Hepatocyte (in vitro differentiated cells): Measurements from ENCODE around the gene MAPRE2. TPM values are rescaled to one million over a fixed set of nuclear protein-coding genes. Genes with fewer than 3 reads are reported as not detected.

ENCODE experiments used
- DNase-seq: peaks from one replicate; pipeline ENCODE4 v3.0.0-alpha.2; 2016; ENCODE audit warnings: low spot score
- H2AFZ ChIP-seq: fragments of 200-600 bp; sonication (generic); 2 replicates; pipeline ENCODE4 v1.6.0; 2016; ENCODE audit warnings: antibody characterized with exemption, mild to moderate bottlenecking
- H3K27ac ChIP-seq: fragments of 200-600 bp; sonication (generic); 2 replicates; pipeline ENCODE4 v1.5.1; 2016; ENCODE audit warnings: mild to moderate bottlenecking
- H3K27me3 ChIP-seq: fragments of 200-600 bp; sonication (generic); 2 replicates; pipeline ENCODE4 v1.6.1; 2016
- H3K36me3 ChIP-seq: fragments of 200-600 bp; sonication (generic); replicated peaks from 2 replicates; pipeline ENCODE4 v1.5.1; 2016; ENCODE audit warnings: low read depth; ENCODE audit not compliant: insufficient read depth
- H3K4me1 ChIP-seq: fragments of 200-600 bp; sonication (generic); 2 replicates; pipeline ENCODE4 v1.5.1; 2016; ENCODE audit warnings: mild to moderate bottlenecking, moderate library complexity; ENCODE audit not compliant: insufficient read depth
- H3K4me2 ChIP-seq: fragments of 200-600 bp; sonication (generic); 2 replicates; pipeline ENCODE4 v1.6.0; 2016
- H3K4me3 ChIP-seq: fragments of 200-600 bp; sonication (generic); 2 replicates; pipeline ENCODE4 v1.5.1; 2016; ENCODE audit warnings: mild to moderate bottlenecking
- H3K79me2 ChIP-seq: fragments of 200-600 bp; sonication (generic); 2 replicates; pipeline ENCODE4 v1.6.0; 2017; ENCODE audit warnings: mild to moderate bottlenecking
- H3K9me2 ChIP-seq: fragments of 200-600 bp; sonication (generic); replicated peaks from 2 replicates; pipeline ENCODE4 v1.6.0; 2017; ENCODE audit warnings: mild to moderate bottlenecking; ENCODE audit not compliant: insufficient read depth
- H3K9me3 ChIP-seq: fragments of 200-600 bp; sonication (generic); 2 replicates; pipeline ENCODE4 v1.5.1; 2016; ENCODE audit warnings: low read depth, mild to moderate bottlenecking
- H4K20me1 ChIP-seq: fragments of 200-600 bp; sonication (generic); 2 replicates; pipeline ENCODE4 v1.6.0; 2016; ENCODE audit warnings: mild to moderate bottlenecking; ENCODE audit not compliant: insufficient read depth, poor library complexity, severe bottlenecking
- CTCF ChIP-seq: fragments of 200-600 bp; sonication (generic); IDR thresholded peaks from 2 replicates; pipeline ENCODE4 v1.5.1; 2016; ENCODE audit warnings: antibody characterized with exemption, mild to moderate bottlenecking; ENCODE audit not compliant: poor library complexity
- EZH2 ChIP-seq: fragments of 200-600 bp; sonication (generic); IDR thresholded peaks from 2 replicates; pipeline ENCODE4 v1.6.1; 2016; ENCODE audit warnings: antibody characterized with exemption, mild to moderate bottlenecking, borderline replicate concordance
- EZH2phosphoT487 ChIP-seq: fragments of 200-600 bp; sonication (generic); IDR thresholded peaks from one replicate; pipeline ENCODE4 v1.6.1; 2018; ENCODE audit warnings: antibody characterized with exemption, mild to moderate bottlenecking, low read depth, moderate library complexity; ENCODE audit not compliant: unreplicated experiment, severe bottlenecking
- WGBS: methylation state at CpG from one replicate; pipeline ENCODE4 v1.1.6; 2016; ENCODE audit warnings: low lambda C conversion rate; ENCODE audit errors: missing lambda C conversion rate; 5-methylcytosine and 5-hydroxymethylcytosine counted together
- polyA plus RNA-seq: library from polyadenylated mRNA; unstranded; fragments of >200 nt; fragmentation: Nextera tagmentation; extraction: Ambion mirVana; gene quantifications from 2 replicates; pipeline ENCODE4 v1.2.1, GENCODE V29; 2016
- total RNA-seq: library from RNA; depleted of rRNA; stranded (reverse); fragments of >200 nt; gene quantifications from 2 replicates; pipeline ENCODE4 v1.2.3, GENCODE V29; 2014

MAPRE2 gene
- total and polyA plus RNA-seq, 2 experiments from 2014 or later = 19.1 to 27.6 TPM

GRCh38 chr18:35122586-35123224, 81.5 kb downstream of the MAPRE2 start:
- no peaks in the 10 kb centered on the region for H3K9me3 ChIP-seq
- no peaks in the 10 kb centered on the region for H4K20me1 ChIP-seq
- no peak overlapping the region for H3K4me3 ChIP-seq
- no peaks in the 10 kb centered on the region for H3K79me2 ChIP-seq
- WGBS = 73% methylated on average over 15 of the region's 15 CpGs
- DNase-seq = peak; percentile 23
- H3K4me1 ChIP-seq = no peaks in the 10 kb centered on the region
- TF ChIP-seq EZH2phosphoT487 (no peak), CTCF (no peak), EZH2 (no peak)
- H3K4me2 ChIP-seq = no peak overlapping the region
- H3K36me3 ChIP-seq = no peaks in the 10 kb centered on the region
- no peak overlapping the region for H3K27ac ChIP-seq
- no peaks in the 10 kb centered on the region for H3K9me2 ChIP-seq
- H3K27me3 ChIP-seq = no peaks in the 10 kb centered on the region
- H2AFZ ChIP-seq = no peak overlapping the region

GRCh38 chr18:35123811-35124210, 82.6 kb downstream of the MAPRE2 start:
- H3K9me2 ChIP-seq = no peaks in the 10 kb centered on the region
- H3K79me2 ChIP-seq = no peaks in the 10 kb centered on the region
- H4K20me1 ChIP-seq = no peaks in the 10 kb centered on the region
- H3K4me2 ChIP-seq = no peak overlapping the region
- TF ChIP-seq EZH2phosphoT487 = no peak
- no peak for TF ChIP-seq EZH2
- no peak for TF ChIP-seq CTCF
- no peak overlapping the region for H3K4me3 ChIP-seq
- H2AFZ ChIP-seq = no peak overlapping the region
- no peak for DNase-seq
- H3K9me3 ChIP-seq = no peaks in the 10 kb centered on the region
- no peaks in the 10 kb centered on the region for H3K27me3 ChIP-seq
- no peaks in the 10 kb centered on the region for H3K36me3 ChIP-seq
- no peaks in the 10 kb centered on the region for H3K4me1 ChIP-seq
- H3K27ac ChIP-seq = no peak overlapping the region

- Histone ChIP-seq H3K79me2 (no peaks in the 10 kb centered on the region), H3K27me3 (no peaks in the 10 kb centered on the region), H3K27ac (no peak overlapping the region), H3K9me2 (no peaks in the 10 kb centered on the region), H4K20me1 (no peaks in the 10 kb centered on the region), H3K4me3 (no peak overlapping the region), H3K4me2 (no peak overlapping the region), H2AFZ (no peak overlapping the region), H3K9me3 (no peaks in the 10 kb centered on the region), H3K4me1 (peaks cover 7% of the 10 kb centered on the region), H3K36me3 (no peaks in the 10 kb centered on the region)
- DNase-seq = no peak
- 62% methylated on average over 4 of the region's 4 CpGs for WGBS
- TF ChIP-seq CTCF (no peak), EZH2 (no peak), EZH2phosphoT487 (no peak)
These were observed 86.0 kb downstream of the MAPRE2 start for GRCh38 chr18:35127201-35127600.
